Measurements from ENCODE around the gene TP73.

DNA sequence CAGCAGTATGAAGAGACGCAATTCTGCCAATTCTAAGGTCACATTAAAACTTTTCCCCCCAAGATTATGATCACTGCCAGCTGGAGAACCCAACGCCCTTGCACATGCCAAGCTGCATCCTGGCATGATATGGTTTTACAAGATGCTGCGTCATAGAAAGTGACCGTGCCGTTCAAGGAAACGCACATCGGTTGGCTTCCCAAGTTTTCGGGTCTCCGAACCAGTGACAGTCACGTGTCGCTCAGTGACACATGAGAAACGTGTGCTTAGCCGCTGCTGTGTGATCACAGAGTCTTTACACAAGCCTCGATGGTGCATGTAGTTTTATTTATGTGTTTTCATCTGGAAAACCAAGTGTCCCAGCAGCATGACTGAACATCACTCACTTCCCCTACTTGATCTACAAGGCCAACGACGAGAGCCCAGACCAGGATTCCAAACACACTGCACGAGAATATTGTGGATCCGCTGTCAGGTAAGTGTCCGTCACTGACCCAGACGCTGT lies 127.6 kb downstream of the TP73 start:
- no peak for TF ChIP-seq EZH2phosphoT487 (IDR thresholded peaks at IDR 0.05; ENCODE audit: borderline replicate concordance, low read length)
- TF ChIP-seq, protein P1, sequence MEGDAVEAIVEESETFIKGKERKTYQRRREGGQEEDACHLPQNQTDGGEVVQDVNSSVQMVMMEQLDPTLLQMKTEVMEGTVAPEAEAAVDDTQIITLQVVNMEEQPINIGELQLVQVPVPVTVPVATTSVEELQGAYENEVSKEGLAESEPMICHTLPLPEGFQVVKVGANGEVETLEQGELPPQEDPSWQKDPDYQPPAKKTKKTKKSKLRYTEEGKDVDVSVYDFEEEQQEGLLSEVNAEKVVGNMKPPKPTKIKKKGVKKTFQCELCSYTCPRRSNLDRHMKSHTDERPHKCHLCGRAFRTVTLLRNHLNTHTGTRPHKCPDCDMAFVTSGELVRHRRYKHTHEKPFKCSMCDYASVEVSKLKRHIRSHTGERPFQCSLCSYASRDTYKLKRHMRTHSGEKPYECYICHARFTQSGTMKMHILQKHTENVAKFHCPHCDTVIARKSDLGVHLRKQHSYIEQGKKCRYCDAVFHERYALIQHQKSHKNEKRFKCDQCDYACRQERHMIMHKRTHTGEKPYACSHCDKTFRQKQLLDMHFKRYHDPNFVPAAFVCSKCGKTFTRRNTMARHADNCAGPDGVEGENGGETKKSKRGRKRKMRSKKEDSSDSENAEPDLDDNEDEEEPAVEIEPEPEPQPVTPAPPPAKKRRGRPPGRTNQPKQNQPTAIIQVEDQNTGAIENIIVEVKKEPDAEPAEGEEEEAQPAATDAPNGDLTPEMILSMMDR (IDR thresholded peaks at IDR 0.05; ENCODE audit: low read depth, low read length, poor library complexity, severe bottlenecking) = no peak

Data from DOHH2 (cell line).